SK-N-SH treated with all-trans-retinoic acid at 6 μM for 48 hours (cell line): ENCODE measurements around the gene GHITM.
"Not testable (repeated sequence)": the region's sequence is repeated elsewhere in the genome, so short reads cannot be mapped to it uniquely, and the experiment has no call there.

Source experiments
- ARNTL ChIP-seq: fragments of 450-650 bp; formaldehyde crosslinking; IDR thresholded peaks from 2 replicates; pipeline ENCODE4 v1.5.0; 2020; ENCODE audit warnings: low read depth, mild to moderate bottlenecking, moderate library complexity, borderline replicate concordance
- CREB5 ChIP-seq: fragments of 250-450 bp; sonication (Bioruptor Pico); IDR thresholded peaks from 2 replicates; pipeline ENCODE4 v1.5.1; 2020; ENCODE audit warnings: low read depth, mild to moderate bottlenecking, moderate library complexity
- CSDC2 ChIP-seq: fragments of 250-450 bp; sonication (Bioruptor Pico); IDR thresholded peaks from 2 replicates; pipeline ENCODE4 v1.5.0; 2020; ENCODE audit warnings: mild to moderate bottlenecking, moderate library complexity
- PATZ1 ChIP-seq: fragments of 250-450 bp; sonication (Bioruptor Pico); IDR thresholded peaks from 2 replicates; pipeline ENCODE4 v1.8.0; 2020; ENCODE audit warnings: mild to moderate bottlenecking, moderate library complexity, borderline replicate concordance
- RARB ChIP-seq: fragments of 250-450 bp; sonication (Bioruptor Pico); IDR thresholded peaks from 2 replicates; pipeline ENCODE4 v1.8.0; 2021; ENCODE audit warnings: mild to moderate bottlenecking, moderate library complexity
- ZC3H10 ChIP-seq: fragments of 250-450 bp; sonication (Bioruptor Pico); IDR thresholded peaks from 2 replicates; pipeline ENCODE4 v1.5.1; 2021; ENCODE audit warnings: mild to moderate bottlenecking, moderate library complexity
- ZFP3 ChIP-seq: fragments of 250-450 bp; sonication (Bioruptor Pico); IDR thresholded peaks from 2 replicates; pipeline ENCODE4 v1.5.0; 2020; ENCODE audit warnings: mild to moderate bottlenecking, moderate library complexity

- TF ChIP-seq ARNTL; PATZ1 (CRISPR knock-in tag); CREB5 (CRISPR knock-in tag); CSDC2 (CRISPR knock-in tag); ZC3H10; RARB; ZFP3 (CRISPR knock-in tag): not testable (repeated sequence)
Observed at GRCh38 chr10:84148006-84148597, 8.8 kb downstream of the GHITM start.
